IMR-90 (cell line): ENCODE results near the gene ANKRD42. TPM values are rescaled to one million over a fixed set of nuclear protein-coding genes. Genes with fewer than 3 reads are reported as not detected.

Experiments
- ATAC-seq: fragments of 200-7000 bp; cut with Tn5 transposase; 2 replicates; pipeline ENCODE4 v1.9.1; 2020; ENCODE audit warnings: low read depth, mild to moderate bottlenecking, moderate library complexity
- BruUV-seq: library from RNA; stranded (reverse); fragments of 400-500 nt; replicated peaks from 2 replicates; lab custom pipeline; 2021; lab: Mats Ljungman, UMichigan
- CTCF ChIA-PET: fragments of 300-600 bp; formaldehyde crosslinking; extraction: SDS; loops from one replicate; lab custom pipeline; 2021; ENCODE audit warnings: antibody characterized with exemption; lab: Yijun Ruan, JAX
- POLR2A ChIA-PET: fragments of 300-600 bp; sonication (Branson Sonifier 250); formaldehyde crosslinking; loops from one replicate; lab custom pipeline; 2022; ENCODE audit warnings: antibody characterized with exemption; ENCODE audit not compliant: unreplicated experiment; lab: Charles Lee
- DNase-seq: peaks from one replicate; pipeline ENCODE4 v3.0.0; 2013
- H2AFZ ChIP-seq: replicated peaks from 2 replicates; pipeline ENCODE3; 2013; ENCODE audit warnings: low read length, mild to moderate bottlenecking; ENCODE audit not compliant: poor library complexity
- H2AK5ac ChIP-seq: 2 replicates; pipeline ENCODE4 v1.6.1; 2013; ENCODE audit warnings: low read depth, low read length, inconsistent platforms
- H2AK9ac ChIP-seq: replicated peaks from 2 replicates; pipeline ENCODE3; 2013; ENCODE audit warnings: mild to moderate bottlenecking, low read depth, low read length, moderate library complexity; ENCODE audit not compliant: poor library complexity
- H2BK120ac ChIP-seq: 2 replicates; pipeline ENCODE4 v1.6.1; 2013; ENCODE audit warnings: low read depth, low read length, inconsistent platforms
- H2BK15ac ChIP-seq: 3 replicates; pipeline ENCODE4 v1.6.1; 2013; ENCODE audit warnings: low read depth, low read length, inconsistent platforms
- H2BK20ac ChIP-seq: 2 replicates; pipeline ENCODE4 v1.6.1; 2013; ENCODE audit warnings: low read depth, mild to moderate bottlenecking, inconsistent platforms, low read length, moderate library complexity
- H2BK5ac ChIP-seq: 2 replicates; pipeline ENCODE4 v1.6.1; 2013; ENCODE audit warnings: mild to moderate bottlenecking, low read depth, low read length, inconsistent platforms; ENCODE audit not compliant: poor library complexity, severe bottlenecking
- H3K14ac ChIP-seq: replicated peaks from 2 replicates; pipeline ENCODE4 v1.6.1; 2013; ENCODE audit warnings: low read depth, low read length, inconsistent platforms
- H3K18ac ChIP-seq: 2 replicates; pipeline ENCODE4 v1.6.1; 2013; ENCODE audit warnings: low read depth, low read length, control low read depth
- H3K23ac ChIP-seq: 2 replicates; pipeline ENCODE4 v1.6.1; 2013; ENCODE audit warnings: low read depth, low read length, inconsistent platforms
- H3K27ac ChIP-seq: 2 replicates; pipeline ENCODE4 v1.5.1; 2013; ENCODE audit warnings: mild to moderate bottlenecking, control low read depth, low read length; ENCODE audit not compliant: insufficient read depth
- H3K27me3 ChIP-seq: 2 replicates; pipeline ENCODE4 v1.6.1; 2013; ENCODE audit warnings: low read length; ENCODE audit not compliant: control insufficient read depth, insufficient read depth
- H3K36me3 ChIP-seq: 2 replicates; pipeline ENCODE4 v1.6.1; 2013; ENCODE audit warnings: low read length, mixed read lengths; ENCODE audit not compliant: control insufficient read depth, insufficient read depth
- H3K4ac ChIP-seq: 2 replicates; pipeline ENCODE4 v1.6.1; 2013; ENCODE audit warnings: low read depth, low read length, inconsistent platforms
- H3K4me1 ChIP-seq: 2 replicates; pipeline ENCODE4 v1.6.1; 2013; ENCODE audit warnings: low read length, mixed read lengths; ENCODE audit not compliant: control insufficient read depth, insufficient read depth
- H3K4me2 ChIP-seq: 2 replicates; pipeline ENCODE4 v1.6.1; 2013; ENCODE audit warnings: low read depth, mild to moderate bottlenecking, control low read depth, low read length, moderate library complexity
- H3K4me3 ChIP-seq: 2 replicates; pipeline ENCODE4 v1.5.1; 2013; ENCODE audit warnings: low read depth, mild to moderate bottlenecking, control low read depth, low read length, moderate library complexity; ENCODE audit not compliant: insufficient read depth
- H3K56ac ChIP-seq: 2 replicates; pipeline ENCODE4 v1.6.1; 2013; ENCODE audit warnings: low read length, inconsistent platforms; ENCODE audit not compliant: insufficient read depth; ENCODE audit errors: extremely low read depth
- H3K79me1 ChIP-seq, 2 experiments: 2 replicates each; pipeline ENCODE4 v1.6.1; 2013; ENCODE audit warnings: low read length in 2 of 2, inconsistent platforms in 1 of 2, low read depth in 1 of 2
- H3K9ac ChIP-seq: 2 replicates; pipeline ENCODE4 v1.6.1; 2013; ENCODE audit warnings: low read depth, low read length, control low read depth
- H3K9me1 ChIP-seq: 2 replicates; pipeline ENCODE4 v1.6.1; 2013; ENCODE audit warnings: low read length, inconsistent platforms; ENCODE audit not compliant: insufficient read depth
- H3K9me3 ChIP-seq: 2 replicates; pipeline ENCODE4 v1.6.1; 2013; ENCODE audit warnings: low read length; ENCODE audit not compliant: control insufficient read depth, insufficient read depth
- H4K20me1 ChIP-seq: 2 replicates; pipeline ENCODE4 v1.6.1; 2013; ENCODE audit warnings: low read length, inconsistent platforms; ENCODE audit not compliant: insufficient read depth
- H4K5ac ChIP-seq: 2 replicates; pipeline ENCODE4 v1.6.1; 2013; ENCODE audit warnings: mild to moderate bottlenecking, low read depth, low read length, control low read depth
- H4K8ac ChIP-seq, 2 experiments: 2 replicates each; pipeline ENCODE4 v1.6.1; 2013; ENCODE audit warnings: low read depth in 2 of 2, low read length in 2 of 2, control low read depth in 1 of 2, inconsistent platforms in 1 of 2
- H4K91ac ChIP-seq: 2 replicates; pipeline ENCODE4 v1.6.1; 2013; ENCODE audit warnings: low read depth, low read length, inconsistent platforms; ENCODE audit not compliant: insufficient read depth
- CTCF ChIP-seq: conservative IDR thresholded peaks from 2 replicates; pipeline ENCODE4 v1.5.1; 2012; ENCODE audit warnings: mild to moderate bottlenecking, low read depth, low read length, improper control_type of control experiment
- RFX5 ChIP-seq: IDR thresholded peaks from 2 replicates; pipeline ENCODE4 v1.8.0; 2012; ENCODE audit warnings: low read depth, mild to moderate bottlenecking, low read length, moderate library complexity
- WGBS, 2 experiments: methylation state at CpG; one replicate each; pipeline versions ENCODE4 v1.1.5 to v1.1.7; 2013; ENCODE audit warnings: missing lambda C conversion rate in 2 of 2; ENCODE audit not compliant: insufficient read length in 1 of 2; ENCODE audit errors: extremely low coverage in 2 of 2; 5-methylcytosine and 5-hydroxymethylcytosine counted together
- dilution Hi-C: fragments of 300-500 bp; cut with HindIII; formaldehyde crosslinking; loops from one replicate; pipeline ENCODE4 v1.14.3; 2018; ENCODE audit warnings: low sequenced_read_pairs; ENCODE audit not compliant: unreplicated experiment
- in situ Hi-C: fragments of 300-500 bp; cut with MboI; formaldehyde crosslinking; loops from 3 replicates; pipeline ENCODE4 v1.14.3; 2019; ENCODE audit warnings: low sequenced_read_pairs, inconsistent platforms, mixed read lengths
- intact Hi-C: fragments of 100-400 bp; cut with micrococcal nuclease; formaldehyde crosslinking; loops from 2 replicates; pipeline ENCODE4 v1.10.0; 2022
- microRNA-seq, 2 experiments: library from miRNA; stranded (forward) in 1 of 2; unstranded in 1 of 2; fragments of 10-50 nt in 1 of 2; fragments of <30 nt in 1 of 2; gene quantifications in 1 of 2; microRNA quantifications in 1 of 2; one replicate each; pipeline versions ENCODE3 to v1.1.0; 2013 to 2020; ENCODE audit not compliant: insufficient read depth in 1 of 2, insufficient read length in 1 of 2, unreplicated experiment in 1 of 2
- polyA plus RNA-seq, 3 experiments: library from polyadenylated mRNA; depleted of rRNA; stranded (reverse); fragments of >200 nt; gene quantifications; 2 replicates each; pipeline ENCODE4 v1.2.3, GENCODE V29; 2012; ENCODE audit warnings: low replicate concordance in 1 of 3
- small RNA-seq, 5 experiments: library from RNA; depleted of rRNA; stranded (forward); fragments of <200 nt; gene quantifications; one replicate each; pipeline ENCODE3, GENCODE V24; 2012
- total RNA-seq: library from RNA; depleted of rRNA; stranded (reverse); fragments of >200 nt; gene quantifications from 2 replicates; pipeline ENCODE4 v1.2.3, GENCODE V29; 2012; rRNA removed

Gene ANKRD42
- total and polyA plus RNA-seq, 2 of the 4 experiments (the other 2 are of a cell fraction): 5.2 to 5.6 TPM

GRCh38 chr11:83294208-83294607 lies 100.7 kb downstream of the ANKRD42 start:
- H2AK5ac ChIP-seq: no peak overlapping the region
- H3K56ac ChIP-seq: no peak overlapping the region
- H2BK120ac ChIP-seq: no peak overlapping the region
- CTCF ChIA-PET: interaction anchor here (2.3 kb wide), 1 partner anchor 12 kb away, joined by 7 read pairs; no protein-coding TSS in a partner anchor
- no peak overlapping the region for H3K4ac ChIP-seq
- H4K5ac ChIP-seq: no peak overlapping the region
- no CpG with 5 or more reads among the region's 4 CpGs for WGBS, 2 experiments
- H4K91ac ChIP-seq: no peak overlapping the region
- H3K18ac ChIP-seq: no peak overlapping the region
- H2BK15ac ChIP-seq: no peak overlapping the region
- dilution Hi-C loops: no loop called here
- H3K9me3 ChIP-seq: no peaks in the 10 kb centered on the region
- intact Hi-C loops: no loop called here
- no peak overlapping the region for H2BK20ac ChIP-seq
- no peak overlapping the region for H3K27ac ChIP-seq
- TF ChIP-seq RFX5 (no peak), CTCF (no peak)
- no peak overlapping the region for H3K4me2 ChIP-seq
- in situ Hi-C loops: loop anchor here (5.0 kb wide), 1 partner anchor 523 kb away; no protein-coding TSS in a partner anchor
- no peak overlapping the region for H2BK5ac ChIP-seq
- H3K36me3 ChIP-seq: no peaks in the 10 kb centered on the region
- no peaks in the 10 kb centered on the region for H3K4me1 ChIP-seq
- no peak overlapping the region for H3K14ac ChIP-seq
- no peaks in the 10 kb centered on the region for H3K79me1 ChIP-seq
- no peak overlapping the region for H3K9ac ChIP-seq
- no peak overlapping the region for H4K8ac ChIP-seq
- DNase-seq: no peak
- no peak overlapping the region for H3K4me3 ChIP-seq
- no peaks in the 10 kb centered on the region for H3K9me1 ChIP-seq
- no peak overlapping the region for H3K23ac ChIP-seq
- POLR2A ChIA-PET: no interaction called here
- H2AK9ac ChIP-seq: no peak overlapping the region
- no peak overlapping the region for H2AFZ ChIP-seq
- no TSS peak for BruUV-seq
- no peak for ATAC-seq
- no peaks in the 10 kb centered on the region for H4K20me1 ChIP-seq
- H3K27me3 ChIP-seq: peaks cover 10% of the 10 kb centered on the region

Small RNA genes lying within 50 kb of the gene (microRNA-seq; reads per million reads assigned to microRNA genes)
- not detected for gene AP000873.5 (ENCODE audit: insufficient read depth, insufficient read length)

Small RNA genes lying within 50 kb of the gene (small RNA-seq; reads per million reads assigned to genes)
- 0 reads per million in 5 experiments for gene AP000873.5

Other genes with a start within 250 kb of the ANKRD42 start
- gene RAB30, start 121.8 kb upstream of the ANKRD42 start, total RNA-seq: 14.4 and 25.6 TPM in 2 replicates
- 4.6 and 7.2 TPM in 2 replicates for gene RAB30, start 121.8 kb upstream of the ANKRD42 start, polyA plus RNA-seq (2012; rRNA removed)
- gene PCF11, start 36.6 kb upstream of the ANKRD42 start, total RNA-seq: 26.7 and 34.2 TPM in 2 replicates
- 16.2 and 19.2 TPM in 2 replicates for gene PCF11, start 36.6 kb upstream of the ANKRD42 start, polyA plus RNA-seq (2012; rRNA removed)
- gene CCDC90B, start 92.7 kb downstream of the ANKRD42 start, total RNA-seq: 43.7 and 63.0 TPM in 2 replicates
- 32.3 and 35.8 TPM in 2 replicates for gene CCDC90B, start 92.7 kb downstream of the ANKRD42 start, polyA plus RNA-seq (2012; rRNA removed)